SK-N-SH (cell line): ENCODE measurements around the gene CCDC91. TPM values are rescaled to one million over a fixed set of nuclear protein-coding genes. Genes with fewer than 3 reads are reported as not detected.

Experiments used
- CTCF ChIA-PET: fragments of 300-600, 350-600 bp; formaldehyde crosslinking; extraction: SDS; loops from one replicate; lab custom pipeline; 2021; lab: Yijun Ruan, JAX
- POLR2A ChIA-PET: fragments of 350-600 bp; sonication (Branson Sonifier 250); formaldehyde crosslinking; extraction: SDS; loops from one replicate; lab custom pipeline; 2020; ENCODE audit warnings: antibody characterized with exemption, inconsistent platforms; lab: Yijun Ruan, JAX
- DNase-seq: peaks from one replicate; pipeline ENCODE4 v3.0.0; 2012
- H2AFZ ChIP-seq: fragments of 200-600 bp; sonication (generic); 2 replicates; pipeline ENCODE4 v1.8.1; 2016; ENCODE audit warnings: antibody characterized with exemption, mild to moderate bottlenecking, low read depth
- H3F3A ChIP-seq: fragments of 200-600 bp; sonication (generic); replicated peaks from 2 replicates; pipeline ENCODE3; 2016; ENCODE audit warnings: antibody characterized with exemption, mild to moderate bottlenecking; ENCODE audit not compliant: insufficient read depth
- H3K27ac ChIP-seq, 2 experiments: fragments of 200-500 bp in 1 of 2; fragments of 200-600 bp in 1 of 2; sonication (Bioruptor generic) in 1 of 2; sonication (generic), shearing (Covaris generic) in 1 of 2; 2 replicates each; pipeline versions ENCODE4 v1.5.1 to v1.6.1; 2014 to 2016; ENCODE audit warnings: low read depth in 2 of 2, inconsistent platforms in 1 of 2, low read length in 1 of 2, mild to moderate bottlenecking in 1 of 2, mixed read lengths in 1 of 2
- H3K27me3 ChIP-seq: fragments of 200-600 bp; sonication (generic), shearing (Covaris generic); 2 replicates; pipeline ENCODE4 v1.6.1; 2016; ENCODE audit warnings: mixed run types; ENCODE audit not compliant: insufficient read depth
- H3K36me3 ChIP-seq, 2 experiments: fragments of 200-500 bp in 1 of 2; fragments of 200-600 bp in 1 of 2; sonication (Bioruptor generic) in 1 of 2; sonication (generic) in 1 of 2; replicated peaks in 1 of 2; 2 replicates each; pipeline versions ENCODE3 to v1.5.1; 2014 to 2016; ENCODE audit warnings: low read length in 1 of 2, mild to moderate bottlenecking in 1 of 2; ENCODE audit not compliant: insufficient read depth in 2 of 2, control insufficient read depth in 1 of 2
- H3K4me1 ChIP-seq, 2 experiments: fragments of 200-500 bp in 1 of 2; fragments of 200-600 bp in 1 of 2; sonication (Bioruptor generic) in 1 of 2; sonication (generic), shearing (Covaris generic) in 1 of 2; 2 replicates each; pipeline versions ENCODE4 v1.5.1 to v1.6.1; 2014 to 2016; ENCODE audit warnings: low read depth in 1 of 2, low read length in 1 of 2, mixed run types in 1 of 2; ENCODE audit not compliant: insufficient read depth in 2 of 2, control insufficient read depth in 1 of 2
- H3K4me2 ChIP-seq: fragments of 200-600 bp; sonication (generic), shearing (Covaris generic); 2 replicates; pipeline ENCODE4 v1.6.1; 2017; ENCODE audit warnings: mixed run types
- H3K4me3 ChIP-seq, 2 experiments: fragments of 200-500 bp in 1 of 2; fragments of 200-600 bp in 1 of 2; sonication (Bioruptor generic) in 1 of 2; sonication (generic), shearing (Covaris generic) in 1 of 2; 2 replicates each; pipeline versions ENCODE4 v1.5.1 to v1.8.1; 2014 to 2016; ENCODE audit warnings: low read depth in 2 of 2, inconsistent platforms in 1 of 2, low read length in 1 of 2, mild to moderate bottlenecking in 1 of 2, mixed read lengths in 1 of 2, moderate library complexity in 1 of 2
- H3K79me2 ChIP-seq: fragments of 200-600 bp; sonication (generic); 2 replicates; pipeline ENCODE4 v1.8.1; 2017; ENCODE audit warnings: mild to moderate bottlenecking; ENCODE audit not compliant: insufficient read depth
- H3K9ac ChIP-seq: fragments of 200-600 bp; sonication (generic); 2 replicates; pipeline ENCODE4 v1.6.1; 2017; ENCODE audit warnings: mixed run types
- H3K9me2 ChIP-seq: fragments of 200-600 bp; sonication (generic); 2 replicates; pipeline ENCODE4 v1.6.1; 2017; ENCODE audit warnings: mixed run types
- H3K9me3 ChIP-seq: fragments of 200-600 bp; sonication (generic); 2 replicates; pipeline ENCODE4 v1.6.1; 2017; ENCODE audit warnings: mixed run types, mild to moderate bottlenecking, moderate library complexity
- H4K20me1 ChIP-seq: fragments of 200-600 bp; sonication (generic); 2 replicates; pipeline ENCODE4 v1.6.1; 2017; ENCODE audit warnings: mild to moderate bottlenecking, mixed run types; ENCODE audit not compliant: insufficient read depth
- GATA2 ChIP-seq: sonication (generic); formaldehyde crosslinking; IDR thresholded peaks from 2 replicates; pipeline ENCODE4 v1.5.0; 2020; ENCODE audit warnings: mild to moderate bottlenecking, missing genetic modification reagents
- JUND ChIP-seq: IDR thresholded peaks from 2 replicates; pipeline ENCODE4 v1.4.0; 2012
- NRF1 ChIP-seq: IDR thresholded peaks from 2 replicates; pipeline ENCODE4 v1.6.1; 2012; ENCODE audit warnings: low read depth, mild to moderate bottlenecking, low read length
- POLR2AphosphoS5 ChIP-seq: IDR thresholded peaks from 2 replicates; pipeline ENCODE4 v1.6.1; 2012; ENCODE audit warnings: low read depth, low read length
- TEAD4 ChIP-seq: IDR thresholded peaks from 2 replicates; pipeline ENCODE4 v1.4.0; 2012; ENCODE audit warnings: mild to moderate bottlenecking, borderline replicate concordance; ENCODE audit not compliant: insufficient read depth
- WGBS: methylation state at CpG from one replicate; pipeline ENCODE4 v1.1.6; 2017; ENCODE audit warnings: low lambda C conversion rate; 5-methylcytosine and 5-hydroxymethylcytosine counted together
- polyA plus RNA-seq, 3 experiments: library from polyadenylated mRNA; depleted of rRNA; stranded (reverse); fragments of >200 nt; gene quantifications; 2 replicates each; pipeline ENCODE4 v1.2.3, GENCODE V29; 2012
- small RNA-seq, 7 experiments: library from RNA; depleted of rRNA; stranded (forward); fragments of <200 nt; gene quantifications; one replicate each; pipeline ENCODE3, GENCODE V24; 2012
- TF ChIP-seq, protein P1 (sequence below): IDR thresholded peaks from 2 replicates; pipeline ENCODE4 v1.6.1; 2012; ENCODE audit warnings: mild to moderate bottlenecking, low read depth, low read length, moderate library complexity

Gene CCDC91
- polyA plus RNA-seq, 1 of the 3 experiments (the other 2 are of a cell fraction): 13.0 TPM

DNA sequence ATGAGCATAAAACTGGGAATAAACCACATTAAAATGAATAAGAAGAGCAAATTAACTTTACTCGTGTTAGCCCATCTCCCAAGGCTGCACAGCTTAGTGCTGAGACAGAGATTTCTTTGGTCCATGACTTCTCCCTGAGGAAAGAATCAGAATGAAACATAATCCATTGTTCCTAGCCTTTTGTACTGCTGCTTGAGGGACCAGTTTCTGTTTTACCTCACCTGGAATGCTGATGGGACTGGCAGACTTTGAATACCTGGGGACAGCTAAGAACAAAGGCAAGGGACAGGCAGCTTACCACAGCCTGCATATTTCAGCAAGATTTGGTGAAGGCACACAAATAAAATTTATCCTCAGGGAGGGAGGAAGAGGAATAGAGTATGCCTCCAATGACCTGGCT lies 401.6 kb downstream of the CCDC91 start:
- CTCF ChIA-PET: interaction anchor here (1.1 kb wide), 1 partner anchor 11 kb away, joined by 3 read pairs; no protein-coding TSS in a partner anchor
- Histone ChIP-seq H2AFZ (no peak overlapping the region), H3K9me3 (peaks cover 6% of the 10 kb centered on the region; the same call in 1 of the 2 replicates), H3K9ac (no peak overlapping the region), H3K79me2 (no peaks in the 10 kb centered on the region), H3K36me3 (no peaks in the 10 kb centered on the region), H3K4me2 (no peak overlapping the region), H3K9me2 (no peaks in the 10 kb centered on the region), H3K4me3 (no peak overlapping the region), H3K27me3 (no peaks in the 10 kb centered on the region), H3K27ac (no peak overlapping the region), H3F3A (no peaks in the 10 kb centered on the region), H3K4me1 (no peaks in the 10 kb centered on the region), H4K20me1 (no peaks in the 10 kb centered on the region)
- POLR2A ChIA-PET: no interaction called here
- DNase-seq: no peak
- 38% methylated on average over 1 of the region's 1 CpG for WGBS
- TF ChIP-seq GATA2 (CRISPR knock-in tag) (no peak), JUND (no peak), POLR2AphosphoS5 (no peak), TEAD4 (no peak), NRF1 (no peak)
- TF ChIP-seq, protein P1, sequence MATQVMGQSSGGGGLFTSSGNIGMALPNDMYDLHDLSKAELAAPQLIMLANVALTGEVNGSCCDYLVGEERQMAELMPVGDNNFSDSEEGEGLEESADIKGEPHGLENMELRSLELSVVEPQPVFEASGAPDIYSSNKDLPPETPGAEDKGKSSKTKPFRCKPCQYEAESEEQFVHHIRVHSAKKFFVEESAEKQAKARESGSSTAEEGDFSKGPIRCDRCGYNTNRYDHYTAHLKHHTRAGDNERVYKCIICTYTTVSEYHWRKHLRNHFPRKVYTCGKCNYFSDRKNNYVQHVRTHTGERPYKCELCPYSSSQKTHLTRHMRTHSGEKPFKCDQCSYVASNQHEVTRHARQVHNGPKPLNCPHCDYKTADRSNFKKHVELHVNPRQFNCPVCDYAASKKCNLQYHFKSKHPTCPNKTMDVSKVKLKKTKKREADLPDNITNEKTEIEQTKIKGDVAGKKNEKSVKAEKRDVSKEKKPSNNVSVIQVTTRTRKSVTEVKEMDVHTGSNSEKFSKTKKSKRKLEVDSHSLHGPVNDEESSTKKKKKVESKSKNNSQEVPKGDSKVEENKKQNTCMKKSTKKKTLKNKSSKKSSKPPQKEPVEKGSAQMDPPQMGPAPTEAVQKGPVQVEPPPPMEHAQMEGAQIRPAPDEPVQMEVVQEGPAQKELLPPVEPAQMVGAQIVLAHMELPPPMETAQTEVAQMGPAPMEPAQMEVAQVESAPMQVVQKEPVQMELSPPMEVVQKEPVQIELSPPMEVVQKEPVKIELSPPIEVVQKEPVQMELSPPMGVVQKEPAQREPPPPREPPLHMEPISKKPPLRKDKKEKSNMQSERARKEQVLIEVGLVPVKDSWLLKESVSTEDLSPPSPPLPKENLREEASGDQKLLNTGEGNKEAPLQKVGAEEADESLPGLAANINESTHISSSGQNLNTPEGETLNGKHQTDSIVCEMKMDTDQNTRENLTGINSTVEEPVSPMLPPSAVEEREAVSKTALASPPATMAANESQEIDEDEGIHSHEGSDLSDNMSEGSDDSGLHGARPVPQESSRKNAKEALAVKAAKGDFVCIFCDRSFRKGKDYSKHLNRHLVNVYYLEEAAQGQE: no peak

Small RNA genes lying within 50 kb of the gene (small RNA-seq; reads per million reads assigned to genes)
- 0 to 14.7 (median 3.1) reads per million in 7 experiments for gene RNA5SP355
- gene RNU4-54P: 0 reads per million in 7 experiments

Other genes starting within 250 kb of the CCDC91 start
- gene PTHLH, start 217.7 kb upstream of the CCDC91 start, polyA plus RNA-seq (2012; rRNA removed): 29.0 and 29.1 TPM in 2 replicates